Measurements from ENCODE around the gene WDR4.
"Not testable (repeated sequence)": the region's sequence is repeated elsewhere in the genome, so short reads cannot be mapped to it uniquely, and the experiment has no call there.

GRCh38 chr21:42927474-42928200 lies 48.3 kb upstream of the WDR4 start:
- TF ChIP-seq CTCF, POLR2A, POLR2AphosphoS5 (IDR thresholded peaks at IDR 0.05): not testable (repeated sequence)
